GM18519 (cell line): ENCODE measurements around the gene COASY.
"Not testable (repeated sequence)": the region's sequence is repeated elsewhere in the genome, so short reads cannot be mapped to it uniquely, and the experiment has no call there.

Experiments
- ATAC-seq: cut with Tn5 transposase; IDR thresholded peaks from one replicate; pipeline ENCODE4 v1.9.1; 2021; ENCODE audit warnings: mild to moderate bottlenecking, moderate library complexity; ENCODE audit not compliant: unreplicated experiment, low FRiP score

The COASY gene

GRCh38 chr17:42530952-42531454 is 30.9 kb upstream of the COASY start:
- no peak for ATAC-seq

- ATAC-seq, result no peak
Observed at GRCh38 chr17:42531455-42532354, 30.2 kb upstream of the COASY start.

GRCh38 chr17:42535155-42536047 is 26.5 kb upstream of the COASY start:
- ATAC-seq, result peak; percentile 11

- ATAC-seq, result peak; percentile 54
Observed at GRCh38 chr17:42536048-42536371, 25.9 kb upstream of the COASY start, which contains the start of gene NAGLU. NAGLU (plus strand) TSS chr17:42536241; CDS start chr17:42536273, 32 bp downstream.

- peak; percentile 31 for ATAC-seq
Observed at GRCh38 chr17:42536372-42537155, 25.4 kb upstream of the COASY start.

- ATAC-seq, result no peak
Observed at GRCh38 chr17:42537156-42537805, 24.7 kb upstream of the COASY start.

GRCh38 chr17:42537826-42538451 is 24.0 kb upstream of the COASY start:
- no peak for ATAC-seq

- no peak for ATAC-seq
Observed at GRCh38 chr17:42538482-42538881, 23.5 kb upstream of the COASY start.

GRCh38 chr17:42540558-42540957 is 21.4 kb upstream of the COASY start:
- ATAC-seq, result not testable (repeated sequence)

GRCh38 chr17:42541041-42541833 is 20.7 kb upstream of the COASY start:
- no peak for ATAC-seq

- ATAC-seq, result no peak
Observed at GRCh38 chr17:42543190-42544079, 18.5 kb upstream of the COASY start.

- no peak for ATAC-seq
Observed at GRCh38 chr17:42544874-42545283, 17.1 kb upstream of the COASY start.

- not testable (repeated sequence) for ATAC-seq
Observed at GRCh38 chr17:42545755-42546505, 16.0 kb upstream of the COASY start.

GRCh38 chr17:42547001-42547461 is 14.9 kb upstream of the COASY start:
- ATAC-seq, result no peak

GRCh38 chr17:42547698-42548069 is 14.3 kb upstream of the COASY start:
- ATAC-seq, result no peak

- ATAC-seq, result no peak
Observed at GRCh38 chr17:42548070-42548837, 13.7 kb upstream of the COASY start.
